Epithelial cell of proximal tubule (primary cell): ENCODE results near the gene ATP8B4. TPM values are rescaled to one million over a fixed set of nuclear protein-coding genes. Genes with fewer than 3 reads are reported as not detected.

Experiments used
- DNase-seq: peaks from one replicate; pipeline ENCODE4 v3.0.0-alpha.2; 2011; ENCODE audit warnings: low read depth
- H3K4me3 ChIP-seq: 2 replicates; pipeline ENCODE4 v1.5.1; 2011; ENCODE audit warnings: low read depth, mild to moderate bottlenecking, low read length
- total RNA-seq: library from RNA; depleted of rRNA; stranded (reverse); fragments of >200 nt; gene quantifications from 2 replicates; pipeline ENCODE4 v1.2.3, GENCODE V29; 2015
- TF ChIP-seq, protein P1 (sequence below): conservative IDR thresholded peaks from 2 replicates; pipeline ENCODE4 v1.5.1; 2012; ENCODE audit warnings: low read depth, mild to moderate bottlenecking, low read length

The ATP8B4 gene
- total RNA-seq, 1 donor from 2014 or later = not detected

DNA sequence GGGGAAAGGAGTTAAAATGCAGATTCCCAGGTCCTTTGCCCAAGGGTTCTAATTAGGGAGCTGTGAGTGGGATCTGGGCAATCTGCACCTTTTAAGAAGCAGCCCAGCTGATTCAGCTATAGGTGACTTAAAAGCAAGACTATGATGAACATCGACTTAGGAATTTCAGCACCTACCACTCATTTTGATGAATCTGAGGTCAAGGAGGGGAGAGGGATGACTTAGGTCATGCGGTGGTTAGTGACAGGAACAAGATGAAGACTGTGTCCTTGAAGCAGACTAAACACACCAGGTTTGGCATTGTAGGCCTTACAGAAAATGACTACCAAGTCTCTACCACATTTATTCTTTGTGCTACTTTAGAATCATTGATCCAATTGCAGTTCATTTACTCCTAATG, 301.9 kb downstream of the ATP8B4 start:
- DNase-seq = no peak
- no peak overlapping the region for H3K4me3 ChIP-seq
- TF ChIP-seq, protein P1, sequence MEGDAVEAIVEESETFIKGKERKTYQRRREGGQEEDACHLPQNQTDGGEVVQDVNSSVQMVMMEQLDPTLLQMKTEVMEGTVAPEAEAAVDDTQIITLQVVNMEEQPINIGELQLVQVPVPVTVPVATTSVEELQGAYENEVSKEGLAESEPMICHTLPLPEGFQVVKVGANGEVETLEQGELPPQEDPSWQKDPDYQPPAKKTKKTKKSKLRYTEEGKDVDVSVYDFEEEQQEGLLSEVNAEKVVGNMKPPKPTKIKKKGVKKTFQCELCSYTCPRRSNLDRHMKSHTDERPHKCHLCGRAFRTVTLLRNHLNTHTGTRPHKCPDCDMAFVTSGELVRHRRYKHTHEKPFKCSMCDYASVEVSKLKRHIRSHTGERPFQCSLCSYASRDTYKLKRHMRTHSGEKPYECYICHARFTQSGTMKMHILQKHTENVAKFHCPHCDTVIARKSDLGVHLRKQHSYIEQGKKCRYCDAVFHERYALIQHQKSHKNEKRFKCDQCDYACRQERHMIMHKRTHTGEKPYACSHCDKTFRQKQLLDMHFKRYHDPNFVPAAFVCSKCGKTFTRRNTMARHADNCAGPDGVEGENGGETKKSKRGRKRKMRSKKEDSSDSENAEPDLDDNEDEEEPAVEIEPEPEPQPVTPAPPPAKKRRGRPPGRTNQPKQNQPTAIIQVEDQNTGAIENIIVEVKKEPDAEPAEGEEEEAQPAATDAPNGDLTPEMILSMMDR = no peak

DNA sequence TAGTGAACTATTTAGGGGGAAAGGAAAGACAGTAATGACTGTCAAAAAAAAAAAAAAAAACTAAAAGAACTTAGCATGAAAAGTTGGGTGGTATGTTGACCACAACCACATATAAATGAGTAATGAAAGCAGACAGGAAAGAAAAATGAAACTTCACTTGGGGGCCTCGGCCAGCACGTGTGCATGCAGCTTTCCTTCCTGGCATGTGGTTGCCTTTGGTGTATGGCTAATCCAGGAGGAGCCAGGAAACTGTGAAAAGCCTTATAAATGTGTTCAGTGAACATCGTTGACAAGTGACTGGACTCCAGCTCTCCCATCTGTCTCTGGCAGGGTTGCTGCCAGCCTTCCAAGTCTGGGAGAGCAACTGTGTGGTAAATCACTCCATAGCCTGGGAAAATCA, 303.1 kb downstream of the ATP8B4 start:
- TF ChIP-seq, protein P1 = no peak
- no peak for DNase-seq
- H3K4me3 ChIP-seq = no peak overlapping the region

DNA sequence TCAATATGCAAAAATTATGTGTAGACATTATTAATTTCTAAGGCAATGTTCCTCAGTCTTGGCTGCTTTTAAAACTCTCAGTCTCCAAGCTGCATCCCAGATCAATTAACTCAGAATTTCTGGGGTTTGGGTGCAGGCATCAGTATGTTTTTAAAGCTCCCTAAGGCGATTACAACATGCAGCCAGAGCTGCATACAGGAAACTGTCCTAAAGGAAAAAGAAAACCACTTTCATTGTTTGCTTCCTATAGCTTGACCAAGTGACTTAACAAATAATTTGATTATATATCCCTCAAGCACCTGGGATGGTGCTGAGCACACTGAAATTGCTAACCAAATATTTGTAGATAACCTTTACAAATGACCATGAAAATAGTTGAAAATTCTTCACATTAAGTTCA, 303.5 kb downstream of the ATP8B4 start:
- no peak for DNase-seq
- TF ChIP-seq, protein P1 = no peak
- no peak overlapping the region for H3K4me3 ChIP-seq

DNA sequence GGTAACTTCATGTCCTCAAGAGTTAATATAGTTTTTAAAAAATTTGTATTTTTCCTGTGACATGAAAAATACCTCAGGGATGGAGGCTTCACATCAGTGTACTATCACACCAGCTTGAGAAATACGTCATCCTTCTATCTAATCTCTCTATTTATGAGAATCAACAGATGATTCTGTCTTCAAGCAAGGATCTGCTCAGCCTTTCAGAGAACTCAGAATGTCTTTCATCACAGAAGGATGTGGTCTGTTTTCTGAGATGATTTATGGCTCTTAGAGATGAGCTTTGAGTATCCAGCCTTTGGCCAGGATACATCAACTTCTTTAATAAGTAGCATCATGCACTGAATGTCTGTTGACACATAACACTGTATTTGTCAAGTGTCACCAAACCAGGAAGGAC, 304.3 kb downstream of the ATP8B4 start:
- no peak overlapping the region for H3K4me3 ChIP-seq
- TF ChIP-seq, protein P1 = no peak
- DNase-seq = no peak

DNA sequence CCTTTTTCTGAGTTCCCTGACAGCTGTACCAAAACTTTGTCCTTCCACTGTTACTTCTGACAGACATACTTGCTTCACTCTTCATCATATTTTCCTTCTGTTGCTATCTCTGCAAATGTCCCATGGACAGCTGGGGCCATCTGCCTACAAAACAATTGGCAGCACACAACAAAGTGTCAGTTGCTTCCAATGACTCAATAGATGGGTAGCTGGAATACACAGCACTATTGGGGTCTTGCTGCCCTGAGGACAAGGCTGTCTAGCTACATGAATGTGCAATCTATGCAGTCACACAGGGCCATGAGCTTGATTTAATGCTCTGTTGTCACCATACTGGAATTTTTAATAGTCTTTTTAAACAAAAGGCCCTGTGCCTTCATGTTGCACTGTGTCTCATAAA, 305.4 kb downstream of the ATP8B4 start:
- H3K4me3 ChIP-seq = no peak overlapping the region
- TF ChIP-seq, protein P1 = no peak
- DNase-seq = no peak

DNA sequence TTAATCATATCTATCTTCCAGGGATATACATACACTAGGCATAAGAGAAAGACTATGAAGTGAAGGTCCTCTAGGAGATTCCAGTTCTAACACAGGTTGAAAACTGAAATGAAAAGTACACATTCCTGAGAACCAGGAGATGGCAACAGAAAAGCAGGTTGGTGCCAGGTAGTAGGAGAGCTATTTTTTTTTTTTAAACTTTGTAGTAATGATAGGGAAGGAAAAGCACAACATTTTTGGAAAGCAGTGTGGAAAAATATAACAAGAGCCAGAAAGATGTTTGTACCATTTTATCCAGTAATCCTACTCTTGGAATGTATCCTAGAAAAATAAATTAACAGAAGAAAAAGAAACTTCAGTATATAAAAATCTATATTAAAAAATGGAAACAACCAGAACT, 308.3 kb downstream of the ATP8B4 start:
- no peak overlapping the region for H3K4me3 ChIP-seq
- TF ChIP-seq, protein P1 = no peak
- DNase-seq = no peak

DNA sequence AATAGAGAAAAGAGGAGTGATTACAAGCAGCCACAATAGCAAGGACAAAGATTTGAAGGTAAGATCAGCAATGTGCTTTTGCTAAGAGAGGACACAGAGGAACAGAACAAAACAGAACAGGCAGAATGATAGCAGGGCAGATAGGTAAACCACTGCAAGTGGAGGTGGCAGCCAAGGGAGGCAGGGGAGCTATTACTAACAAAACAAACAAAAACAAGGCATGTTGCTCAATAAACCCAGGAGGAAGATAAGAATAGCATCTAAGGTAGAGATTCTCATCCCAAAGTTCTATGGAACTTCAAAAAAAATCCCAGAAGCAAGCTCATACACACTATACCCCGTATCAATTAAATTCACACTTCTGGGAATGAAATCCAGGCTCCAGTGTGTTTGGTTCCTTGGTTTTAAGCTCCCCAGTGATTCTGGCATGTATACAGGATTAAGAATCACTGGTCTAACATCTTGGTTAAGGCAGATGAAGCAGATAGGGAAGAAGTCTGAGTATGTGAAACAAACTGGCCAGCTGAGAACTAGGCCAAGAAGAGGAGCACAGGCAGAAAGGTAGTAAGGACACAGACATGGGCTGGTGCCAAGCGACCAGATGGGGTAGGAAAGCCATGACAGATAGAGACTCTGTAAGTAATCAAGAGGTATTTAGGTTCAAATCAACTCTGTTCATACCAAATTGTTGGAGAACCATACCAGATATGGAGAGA, 309.0 kb downstream of the ATP8B4 start:
- DNase-seq = no peak
- no peak overlapping the region for H3K4me3 ChIP-seq
- TF ChIP-seq, protein P1 = no peak
